K562 (cell line): ENCODE measurements around the gene SGMS1. TPM values are rescaled to one million over a fixed set of nuclear protein-coding genes. Genes with fewer than 3 reads are reported as not detected.
A peak's percentile ranks its signal among the peaks of the same experiment; 100 is the strongest.

Experiments used
- ATF1 ChIP-seq, 2 experiments: fragments of 450-650 bp in 1 of 2; IDR thresholded peaks; 2 replicates each; pipeline ENCODE4 v1.6.1; 2016; ENCODE audit warnings: missing compliant biosample characterization in 1 of 2, missing genetic modification characterization in 1 of 2
- CTBP1 ChIP-seq: fragments of 450-650 bp; IDR thresholded peaks from 2 replicates; pipeline ENCODE4 v1.6.1; 2016; ENCODE audit warnings: borderline replicate concordance
- HNRNPK ChIP-seq: fragments of 200-400 bp; formaldehyde crosslinking; IDR thresholded peaks from one replicate; pipeline ENCODE4 v1.6.1; 2018; ENCODE audit warnings: mild to moderate bottlenecking, low read depth, low read length; ENCODE audit not compliant: poor library complexity, severe bottlenecking
- SMC3 ChIP-seq: conservative IDR thresholded peaks from 2 replicates; pipeline ENCODE4 v1.6.1; 2011; ENCODE audit warnings: low read depth, low read length, improper control_type of control experiment; ENCODE audit not compliant: insufficient read depth
- SRSF1 ChIP-seq: fragments of 200-400 bp; formaldehyde crosslinking; IDR thresholded peaks from 2 replicates; pipeline ENCODE4 v1.6.1; 2017; ENCODE audit warnings: mild to moderate bottlenecking, low read depth, low read length, moderate library complexity
- TCF3 ChIP-seq: sonication (generic); formaldehyde crosslinking; IDR thresholded peaks from 2 replicates; pipeline ENCODE4 v1.4.0; 2020; ENCODE audit warnings: mild to moderate bottlenecking, missing genetic modification reagents
- TEAD1 ChIP-seq, 2 experiments: fragments of 450-650 bp in 1 of 2; sonication (generic) in 1 of 2; formaldehyde crosslinking; IDR thresholded peaks; 2 replicates each; pipeline versions ENCODE4 v1.4.0 to v1.8.0; 2020 to 2022; ENCODE audit warnings: mild to moderate bottlenecking in 2 of 2, missing genetic modification reagents in 1 of 2
- ZEB2 ChIP-seq: fragments of 450-650 bp; IDR thresholded peaks from 2 replicates; pipeline ENCODE4 v1.6.1; 2016
- ZNF232 ChIP-seq: sonication (generic); formaldehyde crosslinking; IDR thresholded peaks from 2 replicates; pipeline ENCODE4 v1.8.0; 2022; ENCODE audit warnings: mild to moderate bottlenecking, missing genetic modification reagents
- polyA plus RNA-seq, 8 experiments: library from polyadenylated mRNA; depleted of rRNA in 4 of 8; stranded (reverse) in 5 of 8; unstranded in 3 of 8; fragments of >200 nt; fragmentation: Nextera tagmentation in 2 of 8; fragmentation: Illumina TruSeq in 1 of 8; extraction: Ambion mirVana in 2 of 8; extraction: Trizol in 1 of 8; gene quantifications; 2 replicates each; pipeline versions ENCODE4 v1.2.1 to v1.2.3, GENCODE V29; 2011 to 2014; ENCODE audit warnings: inconsistent platforms in 1 of 8, missing spikeins in 1 of 8
- total RNA-seq, 7 experiments: library from RNA; depleted of rRNA in 6 of 7; stranded (reverse); fragments of >200 nt in 6 of 7; fragmentation: Illumina TruSeq in 2 of 7; extraction: Trizol in 2 of 7; gene quantifications; 2 replicates each; pipeline versions ENCODE4 v1.2.1 to v1.2.3, GENCODE V29; 2011 to 2021; ENCODE audit warnings: low replicate concordance in 1 of 7
- TF ChIP-seq, protein P1 (sequence below): fragments of 450-650 bp; IDR thresholded peaks from 2 replicates; pipeline ENCODE4 v1.6.1; 2018; ENCODE audit warnings: mild to moderate bottlenecking, low read depth; ENCODE audit not compliant: partially characterized antibody
- TF ChIP-seq, protein P2 (sequence below): fragments of 250-450 bp; sonication (Bioruptor Pico); IDR thresholded peaks from 2 replicates; pipeline ENCODE4 v1.4.0; 2020; ENCODE audit warnings: mild to moderate bottlenecking, moderate library complexity
- TF ChIP-seq, protein P3 (sequence below), 2 experiments: fragments of 450-650 bp; IDR thresholded peaks; 2 replicates each; pipeline ENCODE4 v1.6.1; 2018; ENCODE audit warnings: mild to moderate bottlenecking in 2 of 2, low read depth in 1 of 2; ENCODE audit not compliant: partially characterized antibody in 2 of 2
- TF ChIP-seq, protein P4 (sequence below): sonication (generic); formaldehyde crosslinking; IDR thresholded peaks from 2 replicates; pipeline ENCODE4 v1.8.0; 2022; ENCODE audit warnings: mild to moderate bottlenecking, low read depth, missing genetic modification reagents
- TF ChIP-seq, protein P5 (sequence below): sonication (generic); formaldehyde crosslinking; IDR thresholded peaks from 2 replicates; pipeline ENCODE4 v1.8.0; 2022; ENCODE audit warnings: mild to moderate bottlenecking, missing genetic modification reagents

The SGMS1 gene
- total and polyA plus RNA-seq, 9 of the 15 experiments (the other 6 are each of a cell fraction or from before 2014, with no cell fraction given): 22.6 to 232 (median 82.2) TPM

DNA sequence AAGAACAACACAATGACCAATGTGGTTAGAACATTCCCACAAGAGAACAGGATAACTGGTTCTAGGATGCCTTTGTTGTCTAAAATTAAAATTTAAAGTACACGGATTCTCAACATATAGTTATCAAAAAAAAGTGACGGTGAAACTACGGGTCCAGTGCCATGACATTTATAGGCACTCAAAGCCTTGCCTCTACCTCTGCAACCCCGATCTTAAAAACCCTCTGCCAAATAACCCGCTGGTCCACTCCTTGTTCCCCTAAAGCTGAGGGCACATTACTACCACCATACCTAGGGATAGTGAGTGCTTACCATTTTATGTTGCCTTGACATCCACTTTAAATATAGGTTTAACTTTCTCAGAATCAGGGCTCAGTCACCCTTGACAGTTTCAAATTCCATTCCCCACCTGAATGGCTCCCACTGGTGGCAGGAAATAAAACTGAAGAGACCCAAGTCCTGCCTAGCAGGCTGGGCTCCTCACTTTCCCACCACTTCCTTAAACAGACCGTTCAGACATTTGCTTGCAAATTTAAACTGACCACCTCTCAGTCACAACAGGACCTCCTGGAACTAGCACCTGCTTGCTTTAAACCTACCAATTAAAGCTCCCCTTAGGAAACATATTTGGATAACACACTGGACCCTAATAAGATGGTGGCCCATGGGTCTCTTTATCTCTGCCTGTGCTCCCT lies 202.6 kb downstream of the SGMS1 start (continued):
- TF ChIP-seq, protein P1, sequence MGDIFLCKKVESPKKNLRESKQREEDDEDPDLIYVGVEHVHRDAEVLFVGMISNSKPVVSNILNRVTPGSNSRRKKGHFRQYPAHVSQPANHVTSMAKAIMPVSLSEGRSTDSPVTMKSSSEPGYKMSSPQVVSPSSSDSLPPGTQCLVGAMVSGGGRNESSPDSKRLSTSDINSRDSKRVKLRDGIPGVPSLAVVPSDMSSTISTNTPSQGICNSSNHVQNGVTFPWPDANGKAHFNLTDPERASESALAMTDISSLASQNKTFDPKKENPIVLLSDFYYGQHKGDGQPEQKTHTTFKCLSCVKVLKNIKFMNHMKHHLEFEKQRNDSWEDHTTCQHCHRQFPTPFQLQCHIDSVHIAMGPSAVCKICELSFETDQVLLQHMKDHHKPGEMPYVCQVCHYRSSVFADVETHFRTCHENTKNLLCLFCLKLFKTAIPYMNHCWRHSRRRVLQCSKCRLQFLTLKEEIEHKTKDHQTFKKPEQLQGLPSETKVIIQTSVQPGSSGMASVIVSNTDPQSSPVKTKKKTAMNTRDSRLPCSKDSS: no peak
- TF ChIP-seq HNRNPK (no peak), SMC3 (peak; percentile 69), TCF3 (no peak), ATF1 (CRISPR knock-in tag; IDR thresholded peaks at IDR 0.05) (no peak), ATF1 (tag; IDR thresholded peaks at IDR 0.05) (no peak), SRSF1 (no peak), CTBP1 (peak; percentile 33; the same call in 1 of the 2 replicates), TEAD1 (CRISPR knock-in tag; IDR thresholded peaks at IDR 0.05) (peak in 1 of 2 experiments; percentile 71; a peak in 1 of 4 replicates), ZNF232 (CRISPR knock-in tag) (no peak), ZEB2 (no peak)
- TF ChIP-seq, protein P2, sequence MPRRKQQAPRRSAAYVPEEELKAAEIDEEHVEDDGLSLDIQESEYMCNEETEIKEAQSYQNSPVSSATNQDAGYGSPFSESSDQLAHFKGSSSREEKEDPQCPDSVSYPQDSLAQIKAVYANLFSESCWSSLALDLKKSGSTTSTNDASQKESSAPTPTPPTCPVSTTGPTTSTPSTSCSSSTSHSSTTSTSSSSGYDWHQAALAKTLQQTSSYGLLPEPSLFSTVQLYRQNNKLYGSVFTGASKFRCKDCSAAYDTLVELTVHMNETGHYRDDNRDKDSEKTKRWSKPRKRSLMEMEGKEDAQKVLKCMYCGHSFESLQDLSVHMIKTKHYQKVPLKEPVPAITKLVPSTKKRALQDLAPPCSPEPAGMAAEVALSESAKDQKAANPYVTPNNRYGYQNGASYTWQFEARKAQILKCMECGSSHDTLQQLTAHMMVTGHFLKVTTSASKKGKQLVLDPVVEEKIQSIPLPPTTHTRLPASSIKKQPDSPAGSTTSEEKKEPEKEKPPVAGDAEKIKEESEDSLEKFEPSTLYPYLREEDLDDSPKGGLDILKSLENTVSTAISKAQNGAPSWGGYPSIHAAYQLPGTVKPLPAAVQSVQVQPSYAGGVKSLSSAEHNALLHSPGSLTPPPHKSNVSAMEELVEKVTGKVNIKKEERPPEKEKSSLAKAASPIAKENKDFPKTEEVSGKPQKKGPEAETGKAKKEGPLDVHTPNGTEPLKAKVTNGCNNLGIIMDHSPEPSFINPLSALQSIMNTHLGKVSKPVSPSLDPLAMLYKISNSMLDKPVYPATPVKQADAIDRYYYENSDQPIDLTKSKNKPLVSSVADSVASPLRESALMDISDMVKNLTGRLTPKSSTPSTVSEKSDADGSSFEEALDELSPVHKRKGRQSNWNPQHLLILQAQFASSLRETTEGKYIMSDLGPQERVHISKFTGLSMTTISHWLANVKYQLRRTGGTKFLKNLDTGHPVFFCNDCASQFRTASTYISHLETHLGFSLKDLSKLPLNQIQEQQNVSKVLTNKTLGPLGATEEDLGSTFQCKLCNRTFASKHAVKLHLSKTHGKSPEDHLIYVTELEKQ (CRISPR knock-in tag): no peak
- TF ChIP-seq, protein P3, sequence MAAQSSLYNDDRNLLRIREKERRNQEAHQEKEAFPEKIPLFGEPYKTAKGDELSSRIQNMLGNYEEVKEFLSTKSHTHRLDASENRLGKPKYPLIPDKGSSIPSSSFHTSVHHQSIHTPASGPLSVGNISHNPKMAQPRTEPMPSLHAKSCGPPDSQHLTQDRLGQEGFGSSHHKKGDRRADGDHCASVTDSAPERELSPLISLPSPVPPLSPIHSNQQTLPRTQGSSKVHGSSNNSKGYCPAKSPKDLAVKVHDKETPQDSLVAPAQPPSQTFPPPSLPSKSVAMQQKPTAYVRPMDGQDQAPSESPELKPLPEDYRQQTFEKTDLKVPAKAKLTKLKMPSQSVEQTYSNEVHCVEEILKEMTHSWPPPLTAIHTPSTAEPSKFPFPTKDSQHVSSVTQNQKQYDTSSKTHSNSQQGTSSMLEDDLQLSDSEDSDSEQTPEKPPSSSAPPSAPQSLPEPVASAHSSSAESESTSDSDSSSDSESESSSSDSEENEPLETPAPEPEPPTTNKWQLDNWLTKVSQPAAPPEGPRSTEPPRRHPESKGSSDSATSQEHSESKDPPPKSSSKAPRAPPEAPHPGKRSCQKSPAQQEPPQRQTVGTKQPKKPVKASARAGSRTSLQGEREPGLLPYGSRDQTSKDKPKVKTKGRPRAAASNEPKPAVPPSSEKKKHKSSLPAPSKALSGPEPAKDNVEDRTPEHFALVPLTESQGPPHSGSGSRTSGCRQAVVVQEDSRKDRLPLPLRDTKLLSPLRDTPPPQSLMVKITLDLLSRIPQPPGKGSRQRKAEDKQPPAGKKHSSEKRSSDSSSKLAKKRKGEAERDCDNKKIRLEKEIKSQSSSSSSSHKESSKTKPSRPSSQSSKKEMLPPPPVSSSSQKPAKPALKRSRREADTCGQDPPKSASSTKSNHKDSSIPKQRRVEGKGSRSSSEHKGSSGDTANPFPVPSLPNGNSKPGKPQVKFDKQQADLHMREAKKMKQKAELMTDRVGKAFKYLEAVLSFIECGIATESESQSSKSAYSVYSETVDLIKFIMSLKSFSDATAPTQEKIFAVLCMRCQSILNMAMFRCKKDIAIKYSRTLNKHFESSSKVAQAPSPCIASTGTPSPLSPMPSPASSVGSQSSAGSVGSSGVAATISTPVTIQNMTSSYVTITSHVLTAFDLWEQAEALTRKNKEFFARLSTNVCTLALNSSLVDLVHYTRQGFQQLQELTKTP (IDR thresholded peaks at IDR 0.05; ENCODE audit: low read depth in 1 of 2, partially characterized antibody in 2 of 2): no peak
- TF ChIP-seq, protein P4, sequence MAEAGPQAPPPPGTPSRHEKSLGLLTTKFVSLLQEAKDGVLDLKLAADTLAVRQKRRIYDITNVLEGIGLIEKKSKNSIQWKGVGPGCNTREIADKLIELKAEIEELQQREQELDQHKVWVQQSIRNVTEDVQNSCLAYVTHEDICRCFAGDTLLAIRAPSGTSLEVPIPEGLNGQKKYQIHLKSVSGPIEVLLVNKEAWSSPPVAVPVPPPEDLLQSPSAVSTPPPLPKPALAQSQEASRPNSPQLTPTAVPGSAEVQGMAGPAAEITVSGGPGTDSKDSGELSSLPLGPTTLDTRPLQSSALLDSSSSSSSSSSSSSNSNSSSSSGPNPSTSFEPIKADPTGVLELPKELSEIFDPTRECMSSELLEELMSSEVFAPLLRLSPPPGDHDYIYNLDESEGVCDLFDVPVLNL: no peak
- TF ChIP-seq, protein P5, sequence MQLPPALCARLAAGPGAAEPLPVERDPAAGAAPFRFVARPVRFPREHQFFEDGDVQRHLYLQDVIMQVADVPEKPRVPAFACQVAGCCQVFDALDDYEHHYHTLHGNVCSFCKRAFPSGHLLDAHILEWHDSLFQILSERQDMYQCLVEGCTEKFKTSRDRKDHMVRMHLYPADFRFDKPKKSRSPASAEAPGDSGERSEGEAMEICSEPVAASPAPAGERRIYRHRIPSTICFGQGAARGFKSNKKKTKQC (CRISPR knock-in tag): no peak
